OCI-LY7 (cell line): ENCODE results near the gene PHACTR2.

Experiments
- EZH2phosphoT487 ChIP-seq: fragments of 200-600 bp; sonication (generic); IDR thresholded peaks from 2 replicates; pipeline ENCODE4 v1.6.1; 2018; ENCODE audit warnings: low read depth, borderline replicate concordance, mild to moderate bottlenecking, mixed run types, antibody characterized with exemption, low read length, moderate library complexity, mixed read lengths
- TF ChIP-seq, protein P1 (sequence below): fragments of 200-600 bp; sonication (generic); conservative IDR thresholded peaks from 2 replicates; pipeline ENCODE4 v1.5.1; 2014; ENCODE audit warnings: mild to moderate bottlenecking, antibody characterized with exemption, low read length, moderate library complexity, mixed read lengths

DNA sequence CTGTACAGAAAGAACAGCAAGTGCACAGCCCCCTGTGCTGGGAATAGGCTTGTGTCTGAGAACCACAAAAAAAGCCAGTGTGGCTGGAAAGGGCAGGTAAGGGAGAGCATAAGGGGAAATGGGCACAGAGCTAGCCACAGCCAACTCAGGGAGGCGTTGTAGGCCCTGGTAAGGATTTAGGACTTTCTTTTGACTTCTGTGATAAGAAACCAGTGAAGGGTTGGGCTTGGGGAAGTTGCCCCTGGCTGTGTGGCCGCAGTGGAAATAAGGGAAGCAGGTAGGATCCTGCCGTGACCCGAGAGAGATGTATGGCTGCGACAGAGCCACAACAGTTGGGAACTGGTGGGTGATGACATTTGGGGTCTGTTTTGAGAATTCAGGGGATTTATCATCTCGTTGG is 30.0 kb upstream of the PHACTR2 start:
- TF ChIP-seq, protein P1, sequence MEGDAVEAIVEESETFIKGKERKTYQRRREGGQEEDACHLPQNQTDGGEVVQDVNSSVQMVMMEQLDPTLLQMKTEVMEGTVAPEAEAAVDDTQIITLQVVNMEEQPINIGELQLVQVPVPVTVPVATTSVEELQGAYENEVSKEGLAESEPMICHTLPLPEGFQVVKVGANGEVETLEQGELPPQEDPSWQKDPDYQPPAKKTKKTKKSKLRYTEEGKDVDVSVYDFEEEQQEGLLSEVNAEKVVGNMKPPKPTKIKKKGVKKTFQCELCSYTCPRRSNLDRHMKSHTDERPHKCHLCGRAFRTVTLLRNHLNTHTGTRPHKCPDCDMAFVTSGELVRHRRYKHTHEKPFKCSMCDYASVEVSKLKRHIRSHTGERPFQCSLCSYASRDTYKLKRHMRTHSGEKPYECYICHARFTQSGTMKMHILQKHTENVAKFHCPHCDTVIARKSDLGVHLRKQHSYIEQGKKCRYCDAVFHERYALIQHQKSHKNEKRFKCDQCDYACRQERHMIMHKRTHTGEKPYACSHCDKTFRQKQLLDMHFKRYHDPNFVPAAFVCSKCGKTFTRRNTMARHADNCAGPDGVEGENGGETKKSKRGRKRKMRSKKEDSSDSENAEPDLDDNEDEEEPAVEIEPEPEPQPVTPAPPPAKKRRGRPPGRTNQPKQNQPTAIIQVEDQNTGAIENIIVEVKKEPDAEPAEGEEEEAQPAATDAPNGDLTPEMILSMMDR, result no peak
- TF ChIP-seq EZH2phosphoT487, result no peak
